B cell (primary cell): ENCODE measurements around the gene MRPS34.

Experiments used
- EZH2 ChIP-seq: IDR thresholded peaks from 2 replicates; pipeline ENCODE4 v1.6.1; 2012; ENCODE audit warnings: borderline replicate concordance, low read depth, mild to moderate bottlenecking, moderate library complexity, low read length; ENCODE audit not compliant: insufficient read depth, poor library complexity, severe bottlenecking
- TF ChIP-seq, protein P1 (sequence below): fragments of 200-600 bp; IDR thresholded peaks from one replicate; pipeline ENCODE4 v1.8.0; 2022; ENCODE audit warnings: antibody characterized with exemption, mild to moderate bottlenecking

DNA sequence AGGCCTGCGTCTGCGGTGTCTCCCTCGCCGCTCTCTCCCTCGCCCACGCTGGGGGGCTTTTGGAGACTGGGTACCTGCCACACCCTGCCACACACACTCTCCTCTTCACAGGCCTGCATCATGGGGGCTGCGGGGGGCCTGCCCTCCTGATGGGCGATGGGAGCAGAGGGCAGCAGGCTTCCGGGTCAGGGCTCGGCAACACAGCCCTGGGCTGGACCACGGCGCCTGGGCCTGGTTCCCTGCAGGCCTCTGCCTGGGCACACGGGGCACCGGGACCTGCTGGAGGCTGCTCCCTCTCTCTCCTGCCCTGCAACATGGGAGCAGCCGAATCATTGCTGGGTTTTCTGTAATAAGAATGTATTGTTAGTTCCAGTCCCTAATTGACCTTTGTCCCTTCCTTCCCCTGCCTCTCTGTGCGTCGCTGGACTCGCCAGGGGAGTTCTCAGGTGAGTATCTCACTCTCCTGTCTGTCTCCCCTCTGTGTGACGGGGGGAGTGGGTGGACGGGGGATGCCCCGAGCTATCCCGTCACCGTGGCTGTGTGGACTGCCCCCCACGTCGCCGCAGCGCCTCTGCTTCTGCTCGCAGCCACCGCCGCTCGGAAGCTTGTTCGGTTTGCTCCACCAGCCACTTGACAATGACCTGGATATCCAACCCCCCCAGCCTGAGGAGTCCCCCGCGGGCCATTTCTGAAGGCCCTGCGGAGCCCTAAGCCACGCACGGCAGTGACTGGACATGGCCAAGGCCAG, 15.0 kb downstream of the MRPS34 start:
- TF ChIP-seq, protein P1, sequence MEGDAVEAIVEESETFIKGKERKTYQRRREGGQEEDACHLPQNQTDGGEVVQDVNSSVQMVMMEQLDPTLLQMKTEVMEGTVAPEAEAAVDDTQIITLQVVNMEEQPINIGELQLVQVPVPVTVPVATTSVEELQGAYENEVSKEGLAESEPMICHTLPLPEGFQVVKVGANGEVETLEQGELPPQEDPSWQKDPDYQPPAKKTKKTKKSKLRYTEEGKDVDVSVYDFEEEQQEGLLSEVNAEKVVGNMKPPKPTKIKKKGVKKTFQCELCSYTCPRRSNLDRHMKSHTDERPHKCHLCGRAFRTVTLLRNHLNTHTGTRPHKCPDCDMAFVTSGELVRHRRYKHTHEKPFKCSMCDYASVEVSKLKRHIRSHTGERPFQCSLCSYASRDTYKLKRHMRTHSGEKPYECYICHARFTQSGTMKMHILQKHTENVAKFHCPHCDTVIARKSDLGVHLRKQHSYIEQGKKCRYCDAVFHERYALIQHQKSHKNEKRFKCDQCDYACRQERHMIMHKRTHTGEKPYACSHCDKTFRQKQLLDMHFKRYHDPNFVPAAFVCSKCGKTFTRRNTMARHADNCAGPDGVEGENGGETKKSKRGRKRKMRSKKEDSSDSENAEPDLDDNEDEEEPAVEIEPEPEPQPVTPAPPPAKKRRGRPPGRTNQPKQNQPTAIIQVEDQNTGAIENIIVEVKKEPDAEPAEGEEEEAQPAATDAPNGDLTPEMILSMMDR = no peak
- no peak for TF ChIP-seq EZH2
